Esophagus squamous epithelium (tissue), 5 donors: ENCODE results near the gene TAOK1. TPM values are rescaled to one million over a fixed set of nuclear protein-coding genes. Genes with fewer than 3 reads are reported as not detected.
A peak's percentile ranks its signal among the peaks of the same experiment; 100 is the strongest.

Experiments
- DNase-seq: peaks from one replicate; lab custom pipeline; 2025; lab: John Stamatoyannopoulos, UW
- H3K27ac ChIP-seq, 4 donors: fragments of 200-600 bp; sonication (generic); one replicate each; pipeline ENCODE4 v1.5.1; 2016 to 2019; ENCODE audit warnings: mild to moderate bottlenecking in 1 of 4
- H3K27me3 ChIP-seq, 4 donors: fragments of 200-600 bp; sonication (generic); 1 replicate in 3 of 4; 2 replicates in 1 of 4; pipeline versions ENCODE4 v1.5.1 to v1.6.0; 2017 to 2021; ENCODE audit warnings: antibody characterized with exemption in 1 of 4
- H3K36me3 ChIP-seq, 3 donors: fragments of 200-600 bp; sonication (generic); one replicate each; pipeline ENCODE4 v1.5.1; 2016 to 2019
- H3K4me1 ChIP-seq, 3 donors: fragments of 200-600 bp; sonication (generic); one replicate each; pipeline ENCODE4 v1.5.1; 2017 to 2019
- H3K4me3 ChIP-seq, 4 donors: fragments of 200-600 bp; sonication (generic); 1 replicate in 3 of 4; 2 replicates in 1 of 4; pipeline ENCODE4 v1.5.1; 2016 to 2019; ENCODE audit warnings: mild to moderate bottlenecking in 2 of 4, moderate library complexity in 1 of 4
- H3K9me3 ChIP-seq, 3 donors: fragments of 200-600 bp; sonication (generic); one replicate each; pipeline ENCODE4 v1.5.1; 2016 to 2019
- POLR2A ChIP-seq, 4 donors: fragments of 450-650 bp; IDR thresholded peaks; one replicate each; pipeline ENCODE4 v1.6.1; 2017; ENCODE audit warnings: antibody characterized with exemption in 4 of 4, mild to moderate bottlenecking in 4 of 4, moderate library complexity in 3 of 4
- WGBS, 2 donors: methylation state at CpG; one replicate each; pipeline ENCODE4 v1.1.5; 2018; 5-methylcytosine and 5-hydroxymethylcytosine counted together
- intact Hi-C: fragments of 100-400 bp; cut with DNase I; formaldehyde crosslinking; loops from one replicate; pipeline ENCODE4 v1.15.0; 2022
- total RNA-seq, 4 donors: library from RNA; depleted of rRNA; stranded (reverse); fragments of >200 nt; gene quantifications; one replicate each; pipeline ENCODE4 v1.1.0, GENCODE V29; 2016
- TF ChIP-seq, protein P1 (sequence below), 6 experiments: fragments of 450-650 bp in 4 of 6; fragments of 200-600 bp in 2 of 6; sonication (generic) in 2 of 6; IDR thresholded peaks; one replicate each; pipeline ENCODE4 v1.5.1; 2016 to 2019; ENCODE audit warnings: antibody characterized with exemption in 6 of 6, mild to moderate bottlenecking in 4 of 6, moderate library complexity in 4 of 6
- donor health status: DM: yes; HTN: yes; CAD: no.

The TAOK1 gene
- total RNA-seq, 4 donors from 2014 or later = 24.9 to 41.4 (median 38.7) TPM

DNA sequence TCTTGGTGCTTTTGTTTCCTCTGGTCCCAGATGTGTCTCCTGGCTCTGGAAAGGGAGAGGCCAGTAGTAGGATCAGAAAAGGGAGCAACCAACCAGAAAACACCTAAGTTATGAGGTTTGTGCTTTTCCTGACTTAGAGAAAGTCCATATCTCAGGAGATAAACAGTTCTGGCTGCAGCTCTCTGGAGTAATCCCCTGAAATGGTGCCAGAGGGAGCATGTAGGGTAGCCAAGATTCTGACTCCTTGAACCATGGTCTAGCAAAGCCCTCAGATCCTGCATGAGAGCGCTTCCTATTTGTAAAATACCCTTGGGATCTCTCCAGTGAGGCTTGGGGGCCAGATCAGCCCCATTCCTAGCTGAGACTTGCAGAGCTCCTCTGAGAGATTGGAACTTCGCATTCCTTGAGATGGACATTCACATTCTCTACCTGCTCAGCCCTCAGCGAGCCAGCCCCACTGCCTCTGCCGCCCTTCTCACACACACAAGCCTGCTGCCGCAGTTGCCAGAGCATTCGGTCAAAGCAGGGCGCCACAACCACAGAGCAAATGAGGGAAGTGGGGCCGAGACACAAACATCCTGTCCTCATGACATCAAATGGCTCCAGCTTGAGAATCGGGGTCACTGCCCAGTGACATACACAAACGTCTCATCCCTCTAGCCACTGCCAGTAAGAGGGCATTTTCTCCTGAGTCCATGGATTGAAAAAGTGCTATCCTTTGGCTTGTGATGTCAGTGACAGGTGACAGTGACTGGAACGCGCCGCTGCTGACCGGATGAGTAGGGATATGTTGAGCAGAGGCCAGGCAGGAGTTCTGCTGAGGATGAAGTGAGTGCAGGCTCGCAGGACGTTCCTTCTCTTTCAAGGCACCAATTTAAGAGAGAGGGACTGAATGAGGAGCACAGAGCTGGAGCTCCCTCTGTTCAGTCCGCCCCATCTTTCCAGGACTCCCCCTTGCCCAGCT lies 171.7 kb downstream of the TAOK1 start:
- H3K9me3 ChIP-seq = no peaks in the 10 kb centered on the region
- H3K27me3 ChIP-seq = no peaks in the 10 kb centered on the region
- peak overlapping the region in 3 of 4 donors; percentile 27 to 49 (median 40) for H3K27ac ChIP-seq
- TF ChIP-seq, protein P1, sequence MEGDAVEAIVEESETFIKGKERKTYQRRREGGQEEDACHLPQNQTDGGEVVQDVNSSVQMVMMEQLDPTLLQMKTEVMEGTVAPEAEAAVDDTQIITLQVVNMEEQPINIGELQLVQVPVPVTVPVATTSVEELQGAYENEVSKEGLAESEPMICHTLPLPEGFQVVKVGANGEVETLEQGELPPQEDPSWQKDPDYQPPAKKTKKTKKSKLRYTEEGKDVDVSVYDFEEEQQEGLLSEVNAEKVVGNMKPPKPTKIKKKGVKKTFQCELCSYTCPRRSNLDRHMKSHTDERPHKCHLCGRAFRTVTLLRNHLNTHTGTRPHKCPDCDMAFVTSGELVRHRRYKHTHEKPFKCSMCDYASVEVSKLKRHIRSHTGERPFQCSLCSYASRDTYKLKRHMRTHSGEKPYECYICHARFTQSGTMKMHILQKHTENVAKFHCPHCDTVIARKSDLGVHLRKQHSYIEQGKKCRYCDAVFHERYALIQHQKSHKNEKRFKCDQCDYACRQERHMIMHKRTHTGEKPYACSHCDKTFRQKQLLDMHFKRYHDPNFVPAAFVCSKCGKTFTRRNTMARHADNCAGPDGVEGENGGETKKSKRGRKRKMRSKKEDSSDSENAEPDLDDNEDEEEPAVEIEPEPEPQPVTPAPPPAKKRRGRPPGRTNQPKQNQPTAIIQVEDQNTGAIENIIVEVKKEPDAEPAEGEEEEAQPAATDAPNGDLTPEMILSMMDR (IDR thresholded peaks at IDR 0.05) = no peak
- peak in 1 of 4 donors; percentile 38 for TF ChIP-seq POLR2A (IDR thresholded peaks at IDR 0.05)
- WGBS, 2 donors = 80% methylated on average over 3 to 15 of the region's 17 CpGs
- intact Hi-C loops = no loop called here
- peaks cover 7 to 45% (median 20%) of the 10 kb centered on the region in 3 donors for H3K4me1 ChIP-seq
- DNase-seq = no peak
- peaks cover 0 to 16% (median 0%) of the 10 kb centered on the region in 3 donors for H3K36me3 ChIP-seq
- no peak overlapping the region for H3K4me3 ChIP-seq

DNA sequence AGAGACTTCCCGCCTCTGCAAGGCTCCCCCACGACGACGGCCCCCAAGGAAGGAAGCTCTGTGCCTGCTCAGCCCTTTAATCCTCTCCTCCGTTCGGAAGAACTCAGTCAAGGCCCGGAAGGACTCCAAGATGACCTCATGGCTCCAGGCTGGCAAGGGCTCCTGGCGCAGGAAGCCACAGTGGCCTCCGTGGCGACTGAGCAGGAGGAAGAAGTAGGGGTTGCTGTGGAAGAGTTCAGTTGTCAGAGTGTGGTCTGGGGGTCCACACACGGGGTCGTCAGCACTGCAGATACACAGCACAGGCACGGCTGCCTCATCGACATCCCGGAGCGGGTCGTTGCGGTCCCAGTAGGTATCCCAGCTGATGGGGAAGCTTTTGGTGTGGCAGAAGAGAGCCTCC lies 172.5 kb downstream of the TAOK1 start:
- no peaks in the 10 kb centered on the region for H3K9me3 ChIP-seq
- no peak overlapping the region for H3K4me3 ChIP-seq
- H3K27ac ChIP-seq = peak overlapping the region in 2 of 4 donors; percentile 40 to 49
- no peak for DNase-seq
- TF ChIP-seq, protein P1 (IDR thresholded peaks at IDR 0.05) = no peak
- TF ChIP-seq POLR2A (IDR thresholded peaks at IDR 0.05) = no peak
- peaks cover 0 to 16% (median 0%) of the 10 kb centered on the region in 3 donors for H3K36me3 ChIP-seq
- intact Hi-C loops = no loop called here
- WGBS, 2 donors = 82 to 91% methylated on average over 8 to 11 of the region's 18 CpGs
- peaks cover 7 to 52% (median 20%) of the 10 kb centered on the region in 3 donors for H3K4me1 ChIP-seq
- H3K27me3 ChIP-seq = no peaks in the 10 kb centered on the region

DNA sequence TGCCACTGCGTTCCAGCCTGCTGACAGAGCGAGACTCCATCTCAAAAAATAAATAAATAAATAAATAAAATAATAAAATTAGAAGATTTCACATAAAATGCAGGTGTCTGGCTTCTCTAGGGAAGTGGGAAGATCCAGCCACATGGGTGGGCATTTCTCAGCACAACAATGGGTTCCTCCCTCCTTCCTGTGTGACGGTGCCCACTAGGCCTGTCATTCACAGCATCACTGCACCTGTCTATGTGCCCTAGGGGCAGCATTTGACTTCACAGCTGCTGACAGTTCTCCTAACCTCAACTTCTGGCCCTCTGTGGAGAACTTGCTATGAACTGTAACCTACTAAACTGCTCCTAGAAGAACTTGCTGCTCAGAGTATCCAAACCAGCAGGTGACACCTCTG lies 173.7 kb downstream of the TAOK1 start:
- Histone ChIP-seq H3K27ac (no peak overlapping the region), H3K36me3 (peaks cover 0 to 16% (median 0%) of the 10 kb centered on the region in 3 donors), H3K4me3 (no peak overlapping the region), H3K4me1 (peaks cover 7 to 59% (median 20%) of the 10 kb centered on the region in 3 donors), H3K27me3 (no peaks in the 10 kb centered on the region), H3K9me3 (no peaks in the 10 kb centered on the region)
- intact Hi-C loops = no loop called here
- WGBS, 2 donors = 85 to 94% methylated on average over 3 of the region's 3 CpGs
- TF ChIP-seq POLR2A (IDR thresholded peaks at IDR 0.05) = no peak
- TF ChIP-seq, protein P1 (IDR thresholded peaks at IDR 0.05) = no peak
- no peak for DNase-seq

DNA sequence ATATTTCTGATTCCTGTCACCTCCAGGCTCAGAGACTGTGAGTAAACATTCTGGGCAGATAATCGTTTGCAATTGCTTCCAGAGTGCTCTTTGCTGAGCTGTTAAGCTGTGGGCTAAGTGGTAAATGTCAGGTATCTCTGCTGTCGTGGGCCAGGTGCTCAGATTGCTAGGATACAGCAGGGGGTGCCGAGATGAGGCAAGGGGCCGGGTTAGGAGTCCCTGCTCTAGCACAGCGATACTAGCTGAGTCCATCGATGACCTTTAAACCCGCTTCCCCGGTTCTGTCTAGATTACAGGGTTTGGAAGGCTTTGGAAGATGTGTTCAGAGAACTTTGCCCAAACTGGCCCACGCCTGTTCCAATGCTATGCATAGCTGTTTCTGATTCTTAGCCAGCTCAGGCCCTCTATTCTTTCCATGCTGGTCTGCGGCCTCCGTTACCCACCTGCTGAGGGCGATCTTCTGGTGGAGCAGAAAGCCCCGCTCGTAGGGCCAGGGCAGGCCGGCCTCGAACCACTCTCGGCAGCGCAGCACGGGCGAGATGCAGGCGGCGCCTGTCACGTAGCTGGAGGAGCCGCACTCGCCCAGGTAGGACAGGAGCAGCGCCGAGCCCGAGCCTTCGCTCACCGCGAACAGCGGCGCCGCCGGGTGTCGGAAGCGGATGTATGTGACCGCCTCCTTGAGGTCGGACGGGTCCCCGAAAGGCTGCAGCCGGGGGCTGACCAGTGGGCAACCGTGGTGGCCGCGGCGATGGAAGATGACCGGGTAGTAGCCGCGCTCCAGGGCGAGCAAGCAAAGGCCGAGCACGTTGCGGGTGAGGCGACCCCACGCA lies 175.7 kb downstream of the TAOK1 start:
- peak overlapping the region; percentile 58 to 79 (median 70) for H3K4me3 ChIP-seq
- no peaks in the 10 kb centered on the region for H3K27me3 ChIP-seq
- H3K36me3 ChIP-seq = peaks cover 0 to 16% (median 0%) of the 10 kb centered on the region in 3 donors
- intact Hi-C loops = no loop called here
- 24 to 28% methylated on average over 3 to 10 of the region's 55 CpGs for WGBS, 2 donors
- peak overlapping the region; percentile 59 to 93 (median 86) for H3K27ac ChIP-seq
- H3K4me1 ChIP-seq = peaks cover 14 to 79% (median 29%) of the 10 kb centered on the region in 3 donors
- no peaks in the 10 kb centered on the region for H3K9me3 ChIP-seq
- TF ChIP-seq POLR2A (IDR thresholded peaks at IDR 0.05) = no peak
- TF ChIP-seq, protein P1 (IDR thresholded peaks at IDR 0.05) = no peak
- DNase-seq = no peak
